SH-SY5Y (cell line): ENCODE measurements around the gene MNX1.

ENCODE experiments used
- GATA2 ChIP-seq: IDR thresholded peaks from 2 replicates; pipeline ENCODE4 v1.6.1; 2011; ENCODE audit warnings: mild to moderate bottlenecking, low read depth, low read length
- GATA3 ChIP-seq: IDR thresholded peaks from 2 replicates; pipeline ENCODE4 v1.6.1; 2011; ENCODE audit warnings: low read depth, mild to moderate bottlenecking, low read length, moderate library complexity

GRCh38 chr7:157059534-157059933 is 49.1 kb upstream of the MNX1 start:
- TF ChIP-seq GATA2 (no peak), GATA3 (no peak)
